ENCODE measurements around the gene KLHDC4. TPM values are rescaled to one million over a fixed set of nuclear protein-coding genes. Genes with fewer than 3 reads are reported as not detected.

Gene KLHDC4
- total and polyA plus RNA-seq, 4 donors: 8.2 to 27.6 (median 14.2) TPM

DNA sequence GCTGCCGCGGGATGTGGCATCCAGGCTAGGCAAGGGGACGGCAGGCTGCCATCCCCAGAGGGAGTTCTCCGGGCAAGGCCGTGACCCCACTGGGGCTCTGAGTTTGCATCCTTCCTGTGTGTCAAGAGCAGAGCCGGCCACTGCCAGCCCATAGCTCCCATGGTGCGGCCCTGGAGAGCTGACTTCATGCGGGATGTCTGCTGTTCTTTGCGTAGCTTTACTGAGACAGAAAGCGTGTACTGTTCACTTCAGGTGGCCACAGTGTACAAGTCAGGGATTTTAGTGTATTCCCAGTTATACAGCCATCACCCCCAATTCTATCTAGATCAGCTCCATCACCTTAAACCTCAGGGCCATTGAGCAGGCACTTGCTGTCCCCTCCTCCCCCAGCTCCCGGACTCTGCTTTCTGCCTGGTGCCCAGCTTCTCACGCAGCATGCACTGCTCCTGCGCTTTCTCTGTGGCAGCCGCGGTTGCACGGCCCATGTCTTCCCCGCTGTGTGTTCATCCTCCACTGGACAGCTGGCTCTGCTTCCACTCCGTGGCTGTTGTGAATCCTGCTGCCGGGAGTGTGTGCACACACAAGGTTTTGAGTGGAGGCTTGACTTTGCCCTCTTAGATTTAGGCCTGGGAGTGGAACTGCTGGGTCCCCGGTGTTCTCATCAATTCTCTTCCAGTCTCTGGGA is 71.2 kb downstream of the KLHDC4 start:
- WGBS: 92% methylated on average over 20 of the region's 20 CpGs
- H3K4me1 ChIP-seq (ENCODE audit: control insufficient read depth in 4 of 4, insufficient read depth in 4 of 4, low read length in 3 of 4): no peaks in the 10 kb centered on the region
- no peaks in the 10 kb centered on the region for H3K9me3 ChIP-seq (ENCODE audit: control insufficient read depth in 4 of 4, low read length in 3 of 4)
- H3K27ac ChIP-seq (ENCODE audit: low read depth in 1 of 2, low read length in 2 of 2): no peak overlapping the region
- no peak overlapping the region for H3K4me3 ChIP-seq (ENCODE audit: low read depth in 1 of 3, low read length in 3 of 3)
- TF ChIP-seq NR2F2 (IDR thresholded peaks at IDR 0.05): no peak
- no peak for TF ChIP-seq HNF4A (conservative IDR thresholded peaks at IDR 0.05)
- TF ChIP-seq, protein P1, sequence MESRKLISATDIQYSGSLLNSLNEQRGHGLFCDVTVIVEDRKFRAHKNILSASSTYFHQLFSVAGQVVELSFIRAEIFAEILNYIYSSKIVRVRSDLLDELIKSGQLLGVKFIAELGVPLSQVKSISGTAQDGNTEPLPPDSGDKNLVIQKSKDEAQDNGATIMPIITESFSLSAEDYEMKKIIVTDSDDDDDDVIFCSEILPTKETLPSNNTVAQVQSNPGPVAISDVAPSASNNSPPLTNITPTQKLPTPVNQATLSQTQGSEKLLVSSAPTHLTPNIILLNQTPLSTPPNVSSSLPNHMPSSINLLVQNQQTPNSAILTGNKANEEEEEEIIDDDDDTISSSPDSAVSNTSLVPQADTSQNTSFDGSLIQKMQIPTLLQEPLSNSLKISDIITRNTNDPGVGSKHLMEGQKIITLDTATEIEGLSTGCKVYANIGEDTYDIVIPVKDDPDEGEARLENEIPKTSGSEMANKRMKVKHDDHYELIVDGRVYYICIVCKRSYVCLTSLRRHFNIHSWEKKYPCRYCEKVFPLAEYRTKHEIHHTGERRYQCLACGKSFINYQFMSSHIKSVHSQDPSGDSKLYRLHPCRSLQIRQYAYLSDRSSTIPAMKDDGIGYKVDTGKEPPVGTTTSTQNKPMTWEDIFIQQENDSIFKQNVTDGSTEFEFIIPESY (IDR thresholded peaks at IDR 0.05): no peak
- no peak for TF ChIP-seq YY1 (IDR thresholded peaks at IDR 0.05)
- peaks cover 0 to 5% (median 2%) of the 10 kb centered on the region in 4 donors for H3K36me3 ChIP-seq (ENCODE audit: control insufficient read depth in 4 of 4, insufficient read depth in 3 of 4, low read depth in 1 of 4, low read length in 3 of 4)
- no peak overlapping the region for H3K9ac ChIP-seq (ENCODE audit: low read depth in 1 of 2, low read length in 2 of 2)
- no peaks in the 10 kb centered on the region for H3K27me3 ChIP-seq (ENCODE audit: control insufficient read depth in 4 of 4, insufficient read depth in 4 of 4, low read length in 3 of 4)
- DNase-seq (ENCODE audit: low spot score): no peak

DNA sequence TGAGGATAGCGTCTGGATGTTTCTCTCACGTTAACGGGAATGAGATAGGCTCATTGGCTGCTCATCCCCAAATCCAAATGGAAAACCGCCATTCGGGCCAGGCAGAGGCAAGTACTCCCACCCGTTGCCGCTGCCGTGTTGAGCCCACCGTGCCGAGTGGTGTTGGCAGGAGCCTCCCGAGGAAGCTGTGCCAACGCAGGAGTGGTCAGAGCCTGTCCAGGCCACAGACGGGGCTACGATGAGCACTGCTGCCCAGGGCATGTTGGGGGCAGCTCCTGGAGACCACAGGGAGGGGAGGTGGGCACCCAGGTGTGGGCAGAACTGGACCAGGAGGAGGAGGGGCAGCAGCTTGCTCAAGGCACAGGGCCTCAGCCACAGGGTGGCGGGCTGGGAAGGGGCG is 72.0 kb downstream of the KLHDC4 start:
- Histone ChIP-seq H3K27me3 (ENCODE audit: control insufficient read depth in 4 of 4, insufficient read depth in 4 of 4, low read length in 3 of 4) (no peaks in the 10 kb centered on the region), H3K9me3 (ENCODE audit: control insufficient read depth in 4 of 4, low read length in 3 of 4) (no peaks in the 10 kb centered on the region), H3K4me3 (ENCODE audit: low read depth in 1 of 3, low read length in 3 of 3) (no peak overlapping the region), H3K27ac (ENCODE audit: low read depth in 1 of 2, low read length in 2 of 2) (no peak overlapping the region), H3K9ac (ENCODE audit: low read depth in 1 of 2, low read length in 2 of 2) (no peak overlapping the region), H3K36me3 (ENCODE audit: control insufficient read depth in 4 of 4, insufficient read depth in 3 of 4, low read depth in 1 of 4, low read length in 3 of 4) (peaks cover 0 to 4% (median 2%) of the 10 kb centered on the region in 4 donors), H3K4me1 (ENCODE audit: control insufficient read depth in 4 of 4, insufficient read depth in 4 of 4, low read length in 3 of 4) (no peaks in the 10 kb centered on the region)
- DNase-seq (ENCODE audit: low spot score): no peak
- 94% methylated on average over 16 of the region's 16 CpGs for WGBS
- TF ChIP-seq NR2F2 (IDR thresholded peaks at IDR 0.05) (no peak), FOXA2 (IDR thresholded peaks at IDR 0.05) (no peak)

DNA sequence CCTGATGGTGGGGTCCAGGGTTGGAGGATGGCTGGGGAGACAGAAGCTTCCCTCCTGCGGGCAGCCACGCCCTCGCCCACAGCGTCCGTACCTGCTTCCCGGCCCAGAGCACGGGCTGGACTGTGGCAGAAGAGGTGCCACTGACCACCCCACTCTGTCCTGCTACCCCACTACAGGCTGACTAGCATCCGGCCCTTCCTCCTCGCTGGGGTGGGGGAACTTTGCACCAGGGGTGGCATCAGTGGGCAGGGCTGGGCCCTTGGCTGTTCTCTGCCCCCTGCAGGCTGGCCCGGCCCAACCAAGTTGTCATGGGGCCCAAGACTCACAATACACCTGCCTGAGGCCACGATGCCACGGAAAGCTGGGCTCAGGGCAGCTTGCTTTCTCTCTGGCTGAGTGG is 73.0 kb downstream of the KLHDC4 start:
- H3K9ac ChIP-seq (ENCODE audit: low read depth in 1 of 2, low read length in 2 of 2): no peak overlapping the region
- no peaks in the 10 kb centered on the region for H3K4me1 ChIP-seq (ENCODE audit: control insufficient read depth in 4 of 4, insufficient read depth in 4 of 4, low read length in 3 of 4)
- TF ChIP-seq FOXA2 (IDR thresholded peaks at IDR 0.05) (no peak), YY1 (IDR thresholded peaks at IDR 0.05) (no peak), GABPA (IDR thresholded peaks at IDR 0.05 in 1 of 2, conservative IDR thresholded peaks at IDR 0.05 in 1 of 2) (no peak), FOXA1 (IDR thresholded peaks at IDR 0.05) (no peak), HNF4G (IDR thresholded peaks at IDR 0.05) (no peak), RXRA (IDR thresholded peaks at IDR 0.05) (no peak), NR2F2 (IDR thresholded peaks at IDR 0.05) (no peak), HNF4A (conservative IDR thresholded peaks at IDR 0.05) (no peak), RAD21 (IDR thresholded peaks at IDR 0.05) (no peak), SP1 (IDR thresholded peaks at IDR 0.05) (no peak), TAF1 (conservative IDR thresholded peaks at IDR 0.05) (no peak)
- TF ChIP-seq, protein P1 (IDR thresholded peaks at IDR 0.05): no peak
- TF ChIP-seq, protein P2, sequence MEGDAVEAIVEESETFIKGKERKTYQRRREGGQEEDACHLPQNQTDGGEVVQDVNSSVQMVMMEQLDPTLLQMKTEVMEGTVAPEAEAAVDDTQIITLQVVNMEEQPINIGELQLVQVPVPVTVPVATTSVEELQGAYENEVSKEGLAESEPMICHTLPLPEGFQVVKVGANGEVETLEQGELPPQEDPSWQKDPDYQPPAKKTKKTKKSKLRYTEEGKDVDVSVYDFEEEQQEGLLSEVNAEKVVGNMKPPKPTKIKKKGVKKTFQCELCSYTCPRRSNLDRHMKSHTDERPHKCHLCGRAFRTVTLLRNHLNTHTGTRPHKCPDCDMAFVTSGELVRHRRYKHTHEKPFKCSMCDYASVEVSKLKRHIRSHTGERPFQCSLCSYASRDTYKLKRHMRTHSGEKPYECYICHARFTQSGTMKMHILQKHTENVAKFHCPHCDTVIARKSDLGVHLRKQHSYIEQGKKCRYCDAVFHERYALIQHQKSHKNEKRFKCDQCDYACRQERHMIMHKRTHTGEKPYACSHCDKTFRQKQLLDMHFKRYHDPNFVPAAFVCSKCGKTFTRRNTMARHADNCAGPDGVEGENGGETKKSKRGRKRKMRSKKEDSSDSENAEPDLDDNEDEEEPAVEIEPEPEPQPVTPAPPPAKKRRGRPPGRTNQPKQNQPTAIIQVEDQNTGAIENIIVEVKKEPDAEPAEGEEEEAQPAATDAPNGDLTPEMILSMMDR (IDR thresholded peaks at IDR 0.05; ENCODE audit: low read depth, low read length, missing input control): no peak
- TF ChIP-seq, protein P3, sequence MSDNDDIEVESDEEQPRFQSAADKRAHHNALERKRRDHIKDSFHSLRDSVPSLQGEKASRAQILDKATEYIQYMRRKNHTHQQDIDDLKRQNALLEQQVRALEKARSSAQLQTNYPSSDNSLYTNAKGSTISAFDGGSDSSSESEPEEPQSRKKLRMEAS (IDR thresholded peaks at IDR 0.05): no peak
- TF ChIP-seq, protein P4, sequence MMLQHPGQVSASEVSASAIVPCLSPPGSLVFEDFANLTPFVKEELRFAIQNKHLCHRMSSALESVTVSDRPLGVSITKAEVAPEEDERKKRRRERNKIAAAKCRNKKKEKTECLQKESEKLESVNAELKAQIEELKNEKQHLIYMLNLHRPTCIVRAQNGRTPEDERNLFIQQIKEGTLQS (IDR thresholded peaks at IDR 0.05): no peak
- TF ChIP-seq, protein P5, sequence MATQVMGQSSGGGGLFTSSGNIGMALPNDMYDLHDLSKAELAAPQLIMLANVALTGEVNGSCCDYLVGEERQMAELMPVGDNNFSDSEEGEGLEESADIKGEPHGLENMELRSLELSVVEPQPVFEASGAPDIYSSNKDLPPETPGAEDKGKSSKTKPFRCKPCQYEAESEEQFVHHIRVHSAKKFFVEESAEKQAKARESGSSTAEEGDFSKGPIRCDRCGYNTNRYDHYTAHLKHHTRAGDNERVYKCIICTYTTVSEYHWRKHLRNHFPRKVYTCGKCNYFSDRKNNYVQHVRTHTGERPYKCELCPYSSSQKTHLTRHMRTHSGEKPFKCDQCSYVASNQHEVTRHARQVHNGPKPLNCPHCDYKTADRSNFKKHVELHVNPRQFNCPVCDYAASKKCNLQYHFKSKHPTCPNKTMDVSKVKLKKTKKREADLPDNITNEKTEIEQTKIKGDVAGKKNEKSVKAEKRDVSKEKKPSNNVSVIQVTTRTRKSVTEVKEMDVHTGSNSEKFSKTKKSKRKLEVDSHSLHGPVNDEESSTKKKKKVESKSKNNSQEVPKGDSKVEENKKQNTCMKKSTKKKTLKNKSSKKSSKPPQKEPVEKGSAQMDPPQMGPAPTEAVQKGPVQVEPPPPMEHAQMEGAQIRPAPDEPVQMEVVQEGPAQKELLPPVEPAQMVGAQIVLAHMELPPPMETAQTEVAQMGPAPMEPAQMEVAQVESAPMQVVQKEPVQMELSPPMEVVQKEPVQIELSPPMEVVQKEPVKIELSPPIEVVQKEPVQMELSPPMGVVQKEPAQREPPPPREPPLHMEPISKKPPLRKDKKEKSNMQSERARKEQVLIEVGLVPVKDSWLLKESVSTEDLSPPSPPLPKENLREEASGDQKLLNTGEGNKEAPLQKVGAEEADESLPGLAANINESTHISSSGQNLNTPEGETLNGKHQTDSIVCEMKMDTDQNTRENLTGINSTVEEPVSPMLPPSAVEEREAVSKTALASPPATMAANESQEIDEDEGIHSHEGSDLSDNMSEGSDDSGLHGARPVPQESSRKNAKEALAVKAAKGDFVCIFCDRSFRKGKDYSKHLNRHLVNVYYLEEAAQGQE (IDR thresholded peaks at IDR 0.05): no peak
- 81% methylated on average over 12 of the region's 12 CpGs for WGBS
- H3K4me3 ChIP-seq (ENCODE audit: low read depth in 1 of 3, low read length in 3 of 3): no peak overlapping the region
- no peaks in the 10 kb centered on the region for H3K27me3 ChIP-seq (ENCODE audit: control insufficient read depth in 4 of 4, insufficient read depth in 4 of 4, low read length in 3 of 4)
- H3K9me3 ChIP-seq (ENCODE audit: control insufficient read depth in 4 of 4, low read length in 3 of 4): no peaks in the 10 kb centered on the region
- H3K27ac ChIP-seq (ENCODE audit: low read depth in 1 of 2, low read length in 2 of 2): no peak overlapping the region
- no peak for DNase-seq (ENCODE audit: low spot score)
- H3K36me3 ChIP-seq (ENCODE audit: control insufficient read depth in 4 of 4, insufficient read depth in 3 of 4, low read depth in 1 of 4, low read length in 3 of 4): peaks cover 0 to 3% (median under 1%) of the 10 kb centered on the region in 4 donors

Data from liver (tissue), 9 donors.